ENCODE measurements around the gene FANCC.

DNA sequence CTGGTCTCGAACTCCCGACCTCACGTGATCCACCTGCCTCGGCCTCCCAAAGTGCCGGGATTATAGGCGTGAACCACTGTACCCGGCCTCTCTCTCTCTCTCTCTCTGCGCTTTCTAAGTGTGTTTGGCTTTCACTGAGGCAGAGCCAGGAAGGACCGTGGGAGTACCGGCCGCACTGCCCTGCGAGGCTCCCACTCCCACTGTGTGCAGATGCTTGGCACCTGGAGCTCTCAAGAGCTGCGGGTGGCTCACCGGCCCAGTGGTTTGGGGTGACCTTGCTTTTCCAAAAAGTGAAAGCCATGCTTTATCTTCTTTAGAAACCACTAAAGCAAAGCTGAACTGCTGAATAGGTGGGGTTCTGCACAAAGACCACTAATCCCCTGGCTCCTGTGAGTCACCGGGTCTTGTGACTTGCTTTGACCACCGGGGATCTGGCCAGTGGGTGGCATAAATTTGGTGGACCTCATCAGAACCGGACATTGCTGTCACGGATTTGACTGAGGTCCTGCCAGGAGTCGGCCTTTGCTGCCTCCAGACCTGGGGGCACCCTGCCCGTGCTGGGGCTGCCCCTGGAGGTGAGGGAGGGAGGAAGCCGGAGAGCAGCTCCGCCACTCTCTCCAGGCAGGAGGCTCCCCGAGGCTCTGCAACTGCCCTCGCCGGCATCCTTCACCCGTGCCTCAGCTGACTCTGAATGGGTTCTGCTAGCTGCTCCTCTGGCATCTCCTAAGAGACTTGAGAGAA, 228.9 kb downstream of the FANCC start:
- TF ChIP-seq, protein P1, sequence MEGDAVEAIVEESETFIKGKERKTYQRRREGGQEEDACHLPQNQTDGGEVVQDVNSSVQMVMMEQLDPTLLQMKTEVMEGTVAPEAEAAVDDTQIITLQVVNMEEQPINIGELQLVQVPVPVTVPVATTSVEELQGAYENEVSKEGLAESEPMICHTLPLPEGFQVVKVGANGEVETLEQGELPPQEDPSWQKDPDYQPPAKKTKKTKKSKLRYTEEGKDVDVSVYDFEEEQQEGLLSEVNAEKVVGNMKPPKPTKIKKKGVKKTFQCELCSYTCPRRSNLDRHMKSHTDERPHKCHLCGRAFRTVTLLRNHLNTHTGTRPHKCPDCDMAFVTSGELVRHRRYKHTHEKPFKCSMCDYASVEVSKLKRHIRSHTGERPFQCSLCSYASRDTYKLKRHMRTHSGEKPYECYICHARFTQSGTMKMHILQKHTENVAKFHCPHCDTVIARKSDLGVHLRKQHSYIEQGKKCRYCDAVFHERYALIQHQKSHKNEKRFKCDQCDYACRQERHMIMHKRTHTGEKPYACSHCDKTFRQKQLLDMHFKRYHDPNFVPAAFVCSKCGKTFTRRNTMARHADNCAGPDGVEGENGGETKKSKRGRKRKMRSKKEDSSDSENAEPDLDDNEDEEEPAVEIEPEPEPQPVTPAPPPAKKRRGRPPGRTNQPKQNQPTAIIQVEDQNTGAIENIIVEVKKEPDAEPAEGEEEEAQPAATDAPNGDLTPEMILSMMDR (conservative IDR thresholded peaks at IDR 0.05; ENCODE audit: low read depth, low read length) = no peak
- TF ChIP-seq, protein P2, sequence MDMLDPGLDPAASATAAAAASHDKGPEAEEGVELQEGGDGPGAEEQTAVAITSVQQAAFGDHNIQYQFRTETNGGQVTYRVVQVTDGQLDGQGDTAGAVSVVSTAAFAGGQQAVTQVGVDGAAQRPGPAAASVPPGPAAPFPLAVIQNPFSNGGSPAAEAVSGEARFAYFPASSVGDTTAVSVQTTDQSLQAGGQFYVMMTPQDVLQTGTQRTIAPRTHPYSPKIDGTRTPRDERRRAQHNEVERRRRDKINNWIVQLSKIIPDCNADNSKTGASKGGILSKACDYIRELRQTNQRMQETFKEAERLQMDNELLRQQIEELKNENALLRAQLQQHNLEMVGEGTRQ (IDR thresholded peaks at IDR 0.05; ENCODE audit: low read depth, low read length) = no peak
- TF ChIP-seq POLR2A (IDR thresholded peaks at IDR 0.05; ENCODE audit: low read depth, low read length) (no peak), RFX5 (IDR thresholded peaks at IDR 0.05; ENCODE audit: low read depth, low read length) (no peak), BHLHE40 (IDR thresholded peaks at IDR 0.05; ENCODE audit: low read depth, low read length) (no peak), SMC3 (IDR thresholded peaks at IDR 0.05; ENCODE audit: low read depth, low read length) (no peak), CEBPB (IDR thresholded peaks at IDR 0.05; ENCODE audit: low read depth, low read length) (no peak), MXI1 (IDR thresholded peaks at IDR 0.05; ENCODE audit: borderline replicate concordance, low read depth, low read length) (no peak)

All from IMR-90 (cell line).